Putamen (tissue), 1 donor: ENCODE measurements around the gene CCL20.

Experiments used
- DNase-seq: peaks from one replicate; pipeline ENCODE4 v3.0.0-alpha.2; 2016; ENCODE audit warnings: low spot score

Gene CCL20

DNA sequence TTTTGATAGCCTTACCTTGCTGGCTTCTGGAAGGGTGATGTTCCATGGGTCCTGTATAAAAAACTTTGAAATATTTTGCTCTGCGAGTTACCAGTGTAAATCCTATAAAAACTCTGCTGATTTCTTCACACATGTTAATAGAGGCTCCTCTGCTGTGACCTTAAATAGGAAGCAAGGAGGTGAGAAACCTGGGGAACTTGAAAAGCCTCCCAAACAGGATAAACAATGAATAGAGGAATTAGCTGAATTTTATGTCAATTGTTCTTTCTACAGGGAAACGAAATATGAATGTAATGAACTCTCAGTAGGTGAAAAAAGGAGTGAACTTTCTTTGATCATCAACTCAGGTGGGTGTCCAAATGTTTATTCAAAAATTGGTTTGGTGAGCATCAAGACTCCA, 10.8 kb upstream of the CCL20 start:
- no peak for DNase-seq

DNA sequence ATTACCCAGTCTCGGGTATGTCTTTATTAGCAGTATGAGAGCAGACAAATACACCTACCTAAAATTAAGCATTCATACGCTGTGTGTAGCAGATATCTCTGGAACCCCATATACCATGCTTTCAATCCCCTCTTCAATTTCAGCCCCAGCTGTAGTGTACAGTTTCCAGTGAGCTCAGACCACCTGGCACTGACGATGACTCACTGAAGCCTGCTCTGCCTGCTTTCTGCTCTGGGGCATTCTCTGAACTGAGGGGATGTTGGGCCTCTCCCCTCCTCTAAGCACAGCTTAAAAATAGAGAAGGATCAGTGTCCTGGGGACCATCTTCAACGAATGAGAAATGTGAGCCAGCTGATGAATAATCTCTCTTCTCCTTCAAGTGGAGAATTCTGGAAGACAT, 8.7 kb upstream of the CCL20 start:
- DNase-seq: no peak

DNA sequence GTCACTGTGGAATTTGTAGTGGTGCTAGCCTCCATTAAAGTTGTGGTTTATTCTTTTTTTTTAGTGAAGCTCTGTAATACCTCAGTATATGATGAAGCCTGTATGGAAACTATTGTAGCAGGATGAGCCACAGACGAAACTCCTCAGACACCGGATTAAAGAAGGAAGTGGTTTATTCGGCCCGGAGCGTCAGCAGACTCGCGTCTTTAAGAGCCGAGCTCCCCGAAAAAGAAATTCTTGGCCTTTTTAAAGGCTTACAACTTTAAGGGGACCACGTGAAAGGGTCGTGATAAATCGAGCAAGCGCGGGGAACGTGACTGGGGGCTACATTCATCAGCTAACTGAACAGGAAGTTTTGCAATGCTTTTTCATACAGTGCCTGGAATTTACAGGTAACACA, 8.1 kb upstream of the CCL20 start:
- peak; percentile 16 for DNase-seq

GRCh38 chr2:227808936-227809335, 4.7 kb upstream of the CCL20 start:
- DNase-seq: no peak

GRCh38 chr2:227812001-227812400, 1.6 kb upstream of the CCL20 start:
- DNase-seq: no peak

DNA sequence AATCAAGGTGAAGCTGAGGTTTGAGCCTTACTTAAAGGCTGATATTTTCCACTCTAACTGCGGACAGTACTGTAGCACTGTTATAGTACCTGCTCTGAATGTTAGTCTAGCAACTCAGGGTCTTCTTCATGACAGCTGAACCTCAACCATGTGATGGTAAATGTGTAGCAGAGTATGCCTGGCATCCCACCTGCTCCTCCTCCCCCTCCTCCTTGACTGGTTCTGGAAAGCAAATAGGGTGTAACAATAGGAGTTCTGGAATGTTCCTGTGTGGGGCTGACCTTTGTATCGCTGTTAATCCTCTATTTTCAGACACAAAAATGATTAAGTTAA, 447 bp upstream of the CCL20 start:
- DNase-seq: no peak

DNA sequence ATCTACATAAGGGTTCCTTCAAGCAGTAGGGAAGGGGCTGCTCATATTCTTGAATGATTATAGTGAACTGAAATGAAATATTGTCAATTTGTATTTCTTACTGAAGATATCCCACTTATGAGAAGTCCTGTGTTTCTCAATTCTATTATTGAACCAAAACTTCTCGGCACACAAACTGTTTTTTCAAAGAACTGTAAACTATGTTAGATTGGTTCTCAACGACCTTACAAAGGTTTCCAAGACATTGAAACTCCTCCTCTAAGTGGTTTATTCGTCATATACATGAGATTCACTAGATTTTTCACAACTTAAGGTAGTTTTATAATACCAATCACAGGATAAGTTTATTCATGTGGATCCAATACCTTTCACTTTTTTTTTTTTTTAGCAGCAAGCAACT, 1.4 kb downstream of the CCL20 start:
- no peak for DNase-seq

- no peak for DNase-seq
Measured at GRCh38 chr2:227816507-227817294, 3.1 kb downstream of the CCL20 start.

DNA sequence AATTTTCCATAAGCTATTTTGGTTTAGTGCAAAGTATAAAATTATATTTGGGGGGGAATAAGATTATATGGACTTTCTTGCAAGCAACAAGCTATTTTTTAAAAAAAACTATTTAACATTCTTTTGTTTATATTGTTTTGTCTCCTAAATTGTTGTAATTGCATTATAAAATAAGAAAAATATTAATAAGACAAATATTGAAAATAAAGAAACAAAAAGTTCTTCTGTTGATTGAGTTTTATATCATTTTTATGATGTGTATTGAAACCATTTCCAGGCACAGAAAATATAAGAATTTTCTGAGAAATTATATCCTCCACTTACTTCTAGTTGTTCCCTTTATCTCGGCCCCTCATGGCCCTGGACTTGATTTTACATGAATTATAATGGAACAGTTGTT, 3.7 kb downstream of the CCL20 start:
- no peak for DNase-seq

- peak; percentile 47 for DNase-seq
Measured at GRCh38 chr2:227817850-227818674, 4.4 kb downstream of the CCL20 start.

- DNase-seq: no peak
Measured at GRCh38 chr2:227818675-227819397, 5.2 kb downstream of the CCL20 start.

DNA sequence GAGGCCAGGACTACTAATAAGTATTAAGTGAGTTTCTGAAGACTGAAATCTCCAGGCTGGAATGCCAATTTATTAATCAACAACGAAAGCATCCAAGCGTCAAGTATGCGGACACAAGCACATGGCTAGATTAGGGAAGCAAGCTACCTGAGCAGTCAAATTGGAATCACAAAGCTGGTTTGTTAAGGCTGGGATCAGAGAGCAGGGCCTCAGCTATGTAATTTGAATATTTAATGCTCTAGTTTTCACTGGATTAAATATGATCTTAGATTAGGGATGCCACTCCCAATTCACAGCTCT, 5.7 kb downstream of the CCL20 start:
- DNase-seq: no peak

DNA sequence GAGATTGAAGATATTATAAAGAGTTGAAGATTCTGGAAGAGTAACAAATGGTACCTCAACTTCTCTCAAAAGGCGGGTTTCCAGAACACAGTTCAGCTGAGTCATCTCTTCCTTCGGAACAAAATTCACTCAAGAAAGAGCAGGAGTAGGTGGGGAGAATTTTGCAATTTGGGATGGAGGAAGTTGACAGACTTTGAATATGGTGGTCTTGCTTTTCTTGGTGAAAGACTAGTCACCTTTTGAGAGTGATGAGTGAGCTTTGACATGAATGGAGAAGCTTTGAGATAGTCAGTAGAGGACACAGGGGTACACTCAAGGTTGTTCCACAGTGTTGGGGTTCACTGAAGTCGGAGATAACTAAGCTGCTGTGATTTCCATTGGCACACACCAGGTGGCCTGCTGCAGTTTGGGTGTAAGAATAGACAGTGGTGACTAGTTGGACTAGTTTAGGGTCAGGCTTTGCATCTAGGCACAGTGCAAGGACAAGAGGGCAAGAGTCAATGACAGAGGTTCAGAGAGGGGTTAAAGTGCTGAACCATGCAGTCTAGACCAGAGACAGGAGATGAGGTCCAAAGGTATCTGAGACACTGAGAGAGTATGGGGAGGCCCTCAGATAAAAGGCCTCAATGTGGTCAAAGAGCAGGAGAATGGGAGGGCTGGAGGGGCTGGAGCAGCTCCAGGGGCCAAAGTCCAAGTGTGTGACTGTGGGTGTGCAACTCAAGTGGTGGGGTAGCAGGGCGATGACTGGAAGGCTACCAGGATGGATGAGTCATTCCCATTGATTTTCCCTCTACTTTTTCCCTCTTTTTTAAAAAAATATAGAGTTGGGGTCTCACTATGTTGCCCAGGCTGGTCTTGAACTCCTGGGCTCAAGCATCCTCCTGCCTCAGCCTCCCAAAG, 7.7 kb downstream of the CCL20 start:
- DNase-seq: no peak

DNA sequence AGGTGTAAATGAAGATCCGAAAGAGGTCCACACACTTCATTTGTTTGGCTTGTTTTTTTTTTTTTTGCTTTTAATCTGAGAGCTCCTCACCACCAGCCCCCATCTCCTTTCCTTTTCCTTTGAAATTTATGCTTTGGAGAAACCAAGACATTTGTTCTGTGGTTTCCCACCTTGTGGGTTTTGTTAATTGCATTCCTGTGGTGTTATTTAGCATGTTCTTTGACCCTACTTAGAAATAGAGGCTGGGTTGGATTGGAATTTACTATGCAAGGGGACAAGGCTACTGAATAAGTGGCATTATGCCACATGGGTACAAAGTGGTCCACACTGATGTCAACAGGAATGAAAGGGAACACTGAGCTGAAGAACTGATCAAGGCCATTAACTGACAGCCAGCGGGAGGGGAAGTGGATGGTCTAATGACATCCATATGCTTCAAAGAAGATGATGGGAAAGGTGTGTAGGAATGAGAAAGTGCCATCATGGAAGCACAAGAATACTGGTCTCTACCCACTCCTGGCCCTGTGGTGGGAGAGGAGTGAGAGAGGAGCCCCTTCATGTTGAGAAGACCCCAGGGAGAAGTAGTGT, 8.9 kb downstream of the CCL20 start:
- DNase-seq: no peak

DNA sequence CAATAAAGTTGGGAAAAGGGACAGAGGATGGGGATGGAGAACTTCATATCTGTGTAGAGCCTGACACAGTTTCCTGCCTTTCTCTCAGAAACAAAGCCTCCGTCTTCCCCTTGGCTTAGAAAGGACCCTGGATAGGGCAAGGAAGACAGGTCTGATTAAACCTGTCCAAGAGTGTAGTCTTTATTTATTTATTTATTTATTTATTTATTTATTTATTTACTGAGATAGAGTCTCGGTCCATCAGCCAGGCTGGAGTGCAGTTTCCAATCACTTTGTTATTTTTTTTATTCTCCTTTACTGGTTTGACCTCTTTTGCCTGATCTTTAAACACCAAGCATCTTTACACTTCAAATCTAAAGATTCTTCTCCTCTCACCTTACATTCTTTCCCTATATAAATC, 10.3 kb downstream of the CCL20 start:
- no peak for DNase-seq

DNA sequence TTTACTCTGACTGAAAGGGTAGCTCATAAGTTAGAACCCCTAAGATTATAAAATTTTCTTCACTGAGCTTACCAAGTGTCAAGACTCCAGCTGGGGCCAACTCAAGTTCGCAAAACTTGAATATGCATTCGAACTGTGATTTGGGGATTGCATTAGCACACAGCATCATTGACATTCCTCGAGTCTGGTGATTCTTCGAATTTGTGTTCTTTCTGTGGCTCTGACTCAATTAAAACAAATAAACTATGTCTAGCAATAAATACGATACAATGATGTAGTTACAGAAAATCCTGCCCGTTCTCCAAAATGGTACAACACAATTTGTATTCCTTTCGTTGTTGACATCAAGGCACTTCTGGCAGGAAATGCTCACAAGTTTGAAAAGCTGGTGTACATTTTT, 11.1 kb downstream of the CCL20 start:
- DNase-seq: no peak

DNA sequence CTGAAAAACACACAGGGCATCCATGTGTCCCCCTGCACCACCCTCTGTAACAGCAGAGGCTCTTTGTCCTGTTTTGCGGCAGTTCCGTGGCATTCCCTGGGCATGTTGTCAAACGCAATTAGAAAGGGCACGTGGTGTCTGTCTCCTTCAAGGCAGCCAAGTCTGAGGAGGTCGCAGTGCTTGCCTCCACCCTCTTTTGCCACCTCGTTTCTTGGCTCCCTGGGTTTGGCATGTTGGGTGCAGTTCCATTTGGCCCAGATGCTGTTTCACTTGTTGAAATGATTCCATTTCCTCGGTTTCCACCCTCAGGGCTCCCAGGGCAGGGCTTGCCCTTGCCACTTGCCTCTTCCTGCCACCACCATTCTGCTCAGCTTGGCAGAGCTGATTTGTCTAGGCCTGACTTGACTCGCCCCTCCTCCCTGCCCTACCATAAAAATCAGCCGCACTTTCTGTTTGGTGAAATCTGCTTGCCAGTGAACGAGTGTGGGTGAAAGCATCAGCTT, 12.4 kb downstream of the CCL20 start:
- DNase-seq: peak; percentile 56

GRCh38 chr2:227826563-227826962, 12.9 kb downstream of the CCL20 start:
- no peak for DNase-seq

- DNase-seq: no peak
Measured at GRCh38 chr2:227827143-227827542, 13.5 kb downstream of the CCL20 start.

- no peak for DNase-seq
Measured at GRCh38 chr2:227828477-227828912, 14.9 kb downstream of the CCL20 start.

DNA sequence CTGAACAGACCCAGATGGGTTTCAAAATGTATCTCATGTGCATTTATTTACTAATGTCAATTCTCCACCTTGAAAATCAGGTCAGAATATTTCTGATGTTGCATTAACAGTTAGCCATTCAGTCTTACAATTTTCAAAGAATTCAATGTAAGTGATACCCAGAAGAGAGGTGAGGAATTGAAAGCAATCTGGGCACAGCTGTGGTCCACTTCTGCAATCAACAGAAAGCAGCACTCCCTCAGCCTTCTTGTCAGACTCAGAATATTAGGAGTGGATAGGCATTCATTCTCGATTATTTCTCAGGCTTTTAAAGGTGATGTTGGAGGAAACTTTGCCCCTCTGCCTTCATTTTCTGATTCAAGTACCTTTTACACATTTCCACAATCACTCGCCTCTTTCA, 15.7 kb downstream of the CCL20 start:
- DNase-seq: no peak
